ENCODE results near the gene GREM1.

GREM1 gene

GRCh38 chr15:32717426-32718226, at the start of gene GREM1:
TSS of gene GREM1 (plus strand) at chr15:32718004. CDS start at chr15:32730691, 12,687 bp downstream.
- DNase-seq: peak; percentile 35

- DNase-seq: no peak
Measured at GRCh38 chr15:32668942-32669341, 48.9 kb upstream of the GREM1 start.

- DNase-seq: no peak
Measured at GRCh38 chr15:32669896-32670611, 47.8 kb upstream of the GREM1 start.

GRCh38 chr15:32670623-32671022, 47.2 kb upstream of the GREM1 start:
- DNase-seq: no peak

GRCh38 chr15:32671339-32672325, 46.2 kb upstream of the GREM1 start:
- DNase-seq: no peak

GRCh38 chr15:32674681-32675080, 43.1 kb upstream of the GREM1 start:
- DNase-seq: no peak

- peak; percentile 4 for DNase-seq
Measured at GRCh38 chr15:32675466-32675865, 42.3 kb upstream of the GREM1 start.

- DNase-seq: peak; percentile 23
Measured at GRCh38 chr15:32676169-32676568, 41.6 kb upstream of the GREM1 start.

- DNase-seq: peak; percentile 94
Measured at GRCh38 chr15:32677238-32677750, 40.5 kb upstream of the GREM1 start.

GRCh38 chr15:32679298-32679690, 38.5 kb upstream of the GREM1 start:
- DNase-seq: peak; percentile 3

GRCh38 chr15:32682569-32682968, 35.2 kb upstream of the GREM1 start:
- DNase-seq: no peak

- DNase-seq: no peak
Measured at GRCh38 chr15:32682977-32683630, 34.7 kb upstream of the GREM1 start.

- DNase-seq: no peak
Measured at GRCh38 chr15:32683906-32684584, 33.8 kb upstream of the GREM1 start.

- no peak for DNase-seq
Measured at GRCh38 chr15:32685576-32685975, 32.2 kb upstream of the GREM1 start.

GRCh38 chr15:32687556-32687955, 30.2 kb upstream of the GREM1 start:
- DNase-seq: no peak

- DNase-seq: peak; percentile 96
Measured at GRCh38 chr15:32688151-32688639, 29.6 kb upstream of the GREM1 start.

GRCh38 chr15:32690941-32691688, 26.7 kb upstream of the GREM1 start:
- no peak for DNase-seq

GRCh38 chr15:32691689-32692038, 26.1 kb upstream of the GREM1 start:
- no peak for DNase-seq

GRCh38 chr15:32692286-32692685, 25.5 kb upstream of the GREM1 start:
- no peak for DNase-seq

GRCh38 chr15:32694222-32694983, 23.4 kb upstream of the GREM1 start:
- no peak for DNase-seq
